ENCODE data around the gene TCTN2. TPM values are rescaled to one million over a fixed set of nuclear protein-coding genes. Genes with fewer than 3 reads are reported as not detected.

The TCTN2 gene
- total RNA-seq, 1 donor from 2014 or later: 16.8 TPM

DNA sequence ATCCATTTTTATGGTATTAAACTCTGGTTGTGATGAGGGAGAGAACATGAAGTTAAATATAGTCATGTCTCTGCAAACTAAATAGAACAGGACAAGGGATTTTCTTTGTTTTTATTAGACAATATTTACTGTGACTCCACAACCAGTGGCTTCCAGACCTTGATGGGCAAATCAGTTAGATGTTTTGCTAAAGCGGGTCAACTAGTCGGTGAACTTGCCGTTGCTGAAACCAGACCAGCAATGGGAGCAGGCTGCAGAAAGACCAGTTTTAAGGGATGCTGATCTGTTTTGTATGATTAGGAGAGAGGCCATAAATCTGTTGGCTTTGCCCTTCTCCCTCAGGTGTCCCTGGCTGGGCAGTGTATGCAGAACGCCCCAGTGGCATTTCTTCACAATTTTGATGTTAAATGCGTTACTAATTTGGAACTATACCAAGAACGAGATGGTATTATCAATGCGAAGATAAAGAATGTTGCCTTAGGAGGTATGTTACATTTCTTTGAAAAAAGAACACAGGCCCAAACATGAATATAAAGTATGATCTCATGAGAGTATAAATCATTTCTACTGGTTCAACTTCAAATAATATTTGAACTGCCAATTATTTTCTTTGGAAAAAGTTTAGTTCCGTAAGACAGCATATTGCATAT is 19.4 kb downstream of the TCTN2 start:
- TF ChIP-seq, protein P1, sequence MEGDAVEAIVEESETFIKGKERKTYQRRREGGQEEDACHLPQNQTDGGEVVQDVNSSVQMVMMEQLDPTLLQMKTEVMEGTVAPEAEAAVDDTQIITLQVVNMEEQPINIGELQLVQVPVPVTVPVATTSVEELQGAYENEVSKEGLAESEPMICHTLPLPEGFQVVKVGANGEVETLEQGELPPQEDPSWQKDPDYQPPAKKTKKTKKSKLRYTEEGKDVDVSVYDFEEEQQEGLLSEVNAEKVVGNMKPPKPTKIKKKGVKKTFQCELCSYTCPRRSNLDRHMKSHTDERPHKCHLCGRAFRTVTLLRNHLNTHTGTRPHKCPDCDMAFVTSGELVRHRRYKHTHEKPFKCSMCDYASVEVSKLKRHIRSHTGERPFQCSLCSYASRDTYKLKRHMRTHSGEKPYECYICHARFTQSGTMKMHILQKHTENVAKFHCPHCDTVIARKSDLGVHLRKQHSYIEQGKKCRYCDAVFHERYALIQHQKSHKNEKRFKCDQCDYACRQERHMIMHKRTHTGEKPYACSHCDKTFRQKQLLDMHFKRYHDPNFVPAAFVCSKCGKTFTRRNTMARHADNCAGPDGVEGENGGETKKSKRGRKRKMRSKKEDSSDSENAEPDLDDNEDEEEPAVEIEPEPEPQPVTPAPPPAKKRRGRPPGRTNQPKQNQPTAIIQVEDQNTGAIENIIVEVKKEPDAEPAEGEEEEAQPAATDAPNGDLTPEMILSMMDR (IDR thresholded peaks at IDR 0.05; ENCODE audit: unreplicated experiment): no peak
- no peaks in the 10 kb centered on the region for H3K9me3 Mint-ChIP-seq
- peaks cover 32% of the 10 kb centered on the region for H3K36me3 Mint-ChIP-seq
- H3K27ac Mint-ChIP-seq: no peak overlapping the region
- no peak overlapping the region for H3K4me3 Mint-ChIP-seq
- no peaks in the 10 kb centered on the region for H3K27me3 Mint-ChIP-seq (ENCODE audit: low read depth)
- no peaks in the 10 kb centered on the region for H3K4me1 Mint-ChIP-seq
- no peak for DNase-seq (ENCODE audit: low spot score in 2 of 2, unreplicated experiment in 2 of 2)

DNA sequence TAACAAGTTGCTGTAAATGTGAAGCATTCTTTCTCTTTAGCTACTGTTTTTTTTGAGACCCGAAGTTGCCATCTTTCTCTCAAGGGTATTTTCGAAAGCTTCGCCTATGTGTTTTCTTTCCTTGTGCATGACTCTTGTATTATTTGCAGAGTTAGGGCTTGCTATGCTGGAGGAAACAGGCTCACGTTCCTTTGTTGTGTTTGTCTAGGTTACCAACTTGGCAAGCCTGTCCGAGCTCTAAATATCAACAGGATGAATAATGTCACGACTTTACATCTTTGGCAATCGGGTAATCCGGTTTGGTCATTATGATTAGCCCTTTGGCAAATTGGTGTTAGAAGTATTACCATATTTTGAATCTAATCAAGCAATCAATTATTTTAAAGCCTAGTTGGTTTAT is 25.3 kb downstream of the TCTN2 start:
- H3K36me3 Mint-ChIP-seq: peaks cover 26% of the 10 kb centered on the region
- no peaks in the 10 kb centered on the region for H3K27me3 Mint-ChIP-seq (ENCODE audit: low read depth)
- TF ChIP-seq, protein P1 (IDR thresholded peaks at IDR 0.05; ENCODE audit: unreplicated experiment): no peak
- H3K27ac Mint-ChIP-seq: no peak overlapping the region
- H3K4me1 Mint-ChIP-seq: no peaks in the 10 kb centered on the region
- no peaks in the 10 kb centered on the region for H3K9me3 Mint-ChIP-seq
- H3K4me3 Mint-ChIP-seq: no peak overlapping the region
- DNase-seq (ENCODE audit: low spot score in 2 of 2, unreplicated experiment in 2 of 2): no peak

DNA sequence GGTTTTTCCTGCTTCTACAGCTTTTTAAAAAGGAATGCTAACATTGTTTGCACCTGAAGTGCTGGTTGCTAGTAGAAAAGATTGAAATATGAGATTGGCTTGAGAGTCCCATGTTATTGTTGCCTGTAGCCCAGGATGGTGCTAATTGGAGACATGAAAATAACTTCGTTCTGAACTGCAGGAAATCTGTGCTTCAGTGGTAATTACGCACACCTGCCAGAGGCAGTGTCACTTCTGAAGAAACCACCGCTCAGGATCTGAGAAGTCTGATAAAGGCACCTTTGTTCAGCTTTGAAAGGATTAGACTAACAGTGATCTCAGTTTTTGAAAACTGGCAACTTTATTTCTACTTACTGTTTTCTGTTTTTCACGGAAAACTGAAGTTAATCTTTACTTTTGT is 25.7 kb downstream of the TCTN2 start:
- Mint-ChIP-seq H3K4me3 (no peak overlapping the region), H3K9me3 (no peaks in the 10 kb centered on the region), H3K27ac (no peak overlapping the region), H3K27me3 (ENCODE audit: low read depth) (no peaks in the 10 kb centered on the region), H3K36me3 (peaks cover 25% of the 10 kb centered on the region), H3K4me1 (no peaks in the 10 kb centered on the region)
- no peak for DNase-seq (ENCODE audit: low spot score in 2 of 2, unreplicated experiment in 2 of 2)
- TF ChIP-seq, protein P1 (IDR thresholded peaks at IDR 0.05; ENCODE audit: unreplicated experiment): no peak

DNA sequence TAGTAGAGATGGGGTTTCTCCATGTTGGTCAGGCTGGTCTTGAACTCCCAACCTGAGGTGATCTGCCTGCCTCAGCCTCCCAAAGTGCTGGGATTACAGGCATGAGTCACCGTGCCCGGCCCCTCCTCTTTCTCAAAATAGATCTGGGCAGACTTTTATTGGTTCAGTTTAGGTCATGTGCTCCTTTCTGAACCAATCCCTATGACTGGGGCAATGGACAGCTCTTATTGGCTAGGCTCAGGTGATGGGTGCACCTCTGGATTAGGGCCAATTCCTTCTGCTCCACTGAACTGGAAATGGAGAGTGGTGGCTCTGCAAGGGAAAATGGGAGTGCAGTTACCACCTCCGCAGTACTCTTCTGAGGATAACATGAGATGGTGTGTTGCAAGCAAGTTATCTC is 35.0 kb downstream of the TCTN2 start:
- H3K36me3 Mint-ChIP-seq: peaks cover 25% of the 10 kb centered on the region
- H3K4me3 Mint-ChIP-seq: no peak overlapping the region

DNA sequence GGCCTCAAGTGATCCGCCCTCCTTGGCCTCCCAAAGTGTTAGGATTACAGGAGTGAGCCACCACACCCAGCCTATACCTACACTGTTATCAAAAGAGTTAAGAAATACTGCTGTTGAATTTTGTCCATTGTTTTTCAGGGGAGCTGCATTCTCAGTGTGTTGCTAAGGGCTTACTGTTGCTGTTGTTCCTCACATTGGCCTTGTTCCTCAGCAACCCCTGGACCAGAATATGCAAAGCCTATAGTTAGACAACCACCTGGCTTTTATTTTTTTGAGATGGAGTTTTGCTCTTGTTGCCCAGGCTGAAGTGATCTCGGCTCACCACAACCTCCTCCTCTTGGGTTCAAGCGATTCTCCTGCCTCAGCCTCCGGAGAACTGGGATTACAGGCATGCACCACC is 36.6 kb downstream of the TCTN2 start:
- Mint-ChIP-seq H3K36me3 (peaks cover 16% of the 10 kb centered on the region), H3K27ac (no peak overlapping the region), H3K4me3 (no peak overlapping the region), H3K27me3 (ENCODE audit: low read depth) (no peaks in the 10 kb centered on the region), H3K4me1 (peaks cover 3% of the 10 kb centered on the region), H3K9me3 (no peaks in the 10 kb centered on the region)
- DNase-seq (ENCODE audit: low spot score in 2 of 2, unreplicated experiment in 2 of 2): no peak
- TF ChIP-seq, protein P1 (IDR thresholded peaks at IDR 0.05; ENCODE audit: unreplicated experiment): no peak

More for the DNA sequence above, 35.0 kb downstream of the TCTN2 start:
- no peaks in the 10 kb centered on the region for H3K27me3 Mint-ChIP-seq (ENCODE audit: low read depth)
- peaks cover under 1% of the 10 kb centered on the region for H3K4me1 Mint-ChIP-seq
- no peak for DNase-seq (ENCODE audit: low spot score in 2 of 2, unreplicated experiment in 2 of 2)
- H3K27ac Mint-ChIP-seq: no peak overlapping the region
- no peaks in the 10 kb centered on the region for H3K9me3 Mint-ChIP-seq
- TF ChIP-seq, protein P1 (IDR thresholded peaks at IDR 0.05; ENCODE audit: unreplicated experiment): no peak
